MM.1S (cell line): ENCODE measurements around the gene RAPSN.

Experiments used
- DNase-seq: peaks from one replicate; pipeline ENCODE4 v3.0.0-alpha.2; 2015
- H2AFZ ChIP-seq: fragments of 300-600 bp; sonication (generic); 2 replicates; pipeline ENCODE4 v1.6.0; 2016; ENCODE audit warnings: antibody characterized with exemption, low read length
- H3F3A ChIP-seq: fragments of 300-600 bp; sonication (generic); 2 replicates; pipeline ENCODE4 v1.6.1; 2016; ENCODE audit warnings: mild to moderate bottlenecking, antibody characterized with exemption, low read length, moderate library complexity, mixed read lengths; ENCODE audit not compliant: insufficient read depth
- H3K27ac ChIP-seq: fragments of 300-600 bp; sonication (generic); 2 replicates; pipeline ENCODE4 v1.5.1; 2016; ENCODE audit warnings: mild to moderate bottlenecking, low read length
- H3K27me3 ChIP-seq: fragments of 300-600 bp; sonication (generic); replicated peaks from 2 replicates; pipeline ENCODE4 v1.6.0; 2016; ENCODE audit warnings: low read length; ENCODE audit not compliant: insufficient read depth
- H3K36me3 ChIP-seq: fragments of 300-600 bp; sonication (generic); replicated peaks from 2 replicates; pipeline ENCODE4 v1.6.1; 2016; ENCODE audit warnings: mild to moderate bottlenecking, low read length, mixed read lengths; ENCODE audit not compliant: insufficient read depth
- H3K4me1 ChIP-seq: fragments of 300-600 bp; sonication (generic); 2 replicates; pipeline ENCODE4 v1.6.1; 2016; ENCODE audit warnings: low read length, mixed read lengths
- H3K4me2 ChIP-seq: fragments of 300-600 bp; sonication (generic); 2 replicates; pipeline ENCODE4 v1.6.0; 2016; ENCODE audit warnings: low read depth, low read length
- H3K4me3 ChIP-seq: fragments of 300-600 bp; sonication (generic); 2 replicates; pipeline ENCODE4 v1.5.1; 2016; ENCODE audit warnings: low read length, mixed read lengths
- H3K79me2 ChIP-seq: fragments of 300-600 bp; sonication (generic); 2 replicates; pipeline ENCODE4 v1.6.1; 2016; ENCODE audit warnings: mixed run types, low read length, mixed read lengths
- H3K9ac ChIP-seq: fragments of 300-600 bp; sonication (generic); 2 replicates; pipeline ENCODE4 v1.6.1; 2016; ENCODE audit warnings: low read length, mixed read lengths
- H3K9me2 ChIP-seq: fragments of 300-600 bp; sonication (generic); replicated peaks from 2 replicates; pipeline ENCODE4 v1.6.1; 2016; ENCODE audit warnings: mild to moderate bottlenecking, low read length, mixed read lengths; ENCODE audit not compliant: insufficient read depth
- H3K9me3 ChIP-seq: fragments of 300-600 bp; sonication (generic); replicated peaks from 2 replicates; pipeline ENCODE4 v1.6.1; 2016; ENCODE audit warnings: mild to moderate bottlenecking, low read length, mixed read lengths; ENCODE audit not compliant: insufficient read depth
- H4K20me1 ChIP-seq: fragments of 300-600 bp; sonication (generic); 2 replicates; pipeline ENCODE4 v1.6.1; 2016; ENCODE audit warnings: mild to moderate bottlenecking, low read length, moderate library complexity, mixed read lengths; ENCODE audit not compliant: insufficient read depth
- CTCF ChIP-seq: fragments of 300-600 bp; sonication (generic); IDR thresholded peaks from 2 replicates; pipeline ENCODE4 v1.5.1; 2016; ENCODE audit warnings: antibody characterized with exemption, low read length, mixed read lengths
- EZH2 ChIP-seq: fragments of 300-600 bp; sonication (generic); optimal IDR thresholded peaks from 2 replicates; pipeline ENCODE3; 2017; ENCODE audit warnings: low read depth, mild to moderate bottlenecking, antibody characterized with exemption, low read length, mixed read lengths
- EZH2phosphoT487 ChIP-seq: fragments of 300-600 bp; sonication (generic); IDR thresholded peaks from 2 replicates; pipeline ENCODE4 v1.6.1; 2018; ENCODE audit warnings: antibody characterized with exemption, low read length

Gene RAPSN

GRCh38 chr11:47449541-47449940 lies 605 bp upstream of the RAPSN start:
- Histone ChIP-seq H3K4me3 (no peak overlapping the region), H3K27ac (no peak overlapping the region), H3F3A (no peaks in the 10 kb centered on the region), H3K27me3 (no peaks in the 10 kb centered on the region; the same call in 1 of the 2 replicates), H3K9me3 (no peaks in the 10 kb centered on the region), H3K36me3 (no peaks in the 10 kb centered on the region), H4K20me1 (no peaks in the 10 kb centered on the region), H3K9ac (no peak overlapping the region), H3K9me2 (no peaks in the 10 kb centered on the region), H3K4me1 (no peaks in the 10 kb centered on the region), H2AFZ (no peak overlapping the region), H3K4me2 (no peak overlapping the region), H3K79me2 (no peaks in the 10 kb centered on the region)
- TF ChIP-seq EZH2phosphoT487, result no peak
- TF ChIP-seq CTCF, result no peak
- no peak for TF ChIP-seq EZH2
- no peak for DNase-seq

GRCh38 chr11:47447906-47448305 lies 1.0 kb downstream of the RAPSN start:
- DNase-seq, result no peak
- no peak overlapping the region for H3K4me3 ChIP-seq
- no peak for TF ChIP-seq EZH2
- TF ChIP-seq CTCF, result no peak
- H3K36me3 ChIP-seq, result no peaks in the 10 kb centered on the region
- H3K9ac ChIP-seq, result no peak overlapping the region
- no peaks in the 10 kb centered on the region for H3F3A ChIP-seq
- no peak overlapping the region for H3K4me2 ChIP-seq
- no peaks in the 10 kb centered on the region for H3K9me2 ChIP-seq
- H3K9me3 ChIP-seq, result no peaks in the 10 kb centered on the region
- no peaks in the 10 kb centered on the region for H3K79me2 ChIP-seq
- no peak overlapping the region for H3K27ac ChIP-seq
- no peaks in the 10 kb centered on the region; the same call in 1 of the 2 replicates for H3K27me3 ChIP-seq
- H4K20me1 ChIP-seq, result no peaks in the 10 kb centered on the region
- no peaks in the 10 kb centered on the region for H3K4me1 ChIP-seq
- no peak overlapping the region for H2AFZ ChIP-seq

- H3K9ac ChIP-seq, result no peak overlapping the region
- H2AFZ ChIP-seq, result no peak overlapping the region
- TF ChIP-seq EZH2, result no peak
- no peak for TF ChIP-seq EZH2phosphoT487
- no peak for TF ChIP-seq CTCF
Observed at GRCh38 chr11:47446833-47447232, 2.1 kb downstream of the RAPSN start.

More at GRCh38 chr11:47446833-47447232, 2.1 kb downstream of the RAPSN start:
- no peak overlapping the region for H3K4me3 ChIP-seq
- DNase-seq, result no peak
- no peak overlapping the region for H3K27ac ChIP-seq
- H3K9me3 ChIP-seq, result no peaks in the 10 kb centered on the region
- no peaks in the 10 kb centered on the region for H3K79me2 ChIP-seq
- H3K4me1 ChIP-seq, result no peaks in the 10 kb centered on the region
- H4K20me1 ChIP-seq, result no peaks in the 10 kb centered on the region
- H3K27me3 ChIP-seq, result no peaks in the 10 kb centered on the region; the same call in 1 of the 2 replicates
- no peaks in the 10 kb centered on the region for H3K36me3 ChIP-seq
- H3K9me2 ChIP-seq, result no peaks in the 10 kb centered on the region
- no peaks in the 10 kb centered on the region for H3F3A ChIP-seq
- no peak overlapping the region for H3K4me2 ChIP-seq
